Panc1 (cell line): ENCODE data around the gene EVC.

ENCODE experiments used
- POLR2AphosphoS5 ChIP-seq: IDR thresholded peaks from 2 replicates; pipeline ENCODE4 v1.6.1; 2012; ENCODE audit warnings: mild to moderate bottlenecking, low read depth, low read length, moderate library complexity
- SIN3A ChIP-seq: IDR thresholded peaks from 2 replicates; pipeline ENCODE4 v1.6.1; 2012; ENCODE audit warnings: low read depth, mild to moderate bottlenecking, low read length, moderate library complexity, borderline replicate concordance; ENCODE audit not compliant: insufficient read depth
- TCF7L2 ChIP-seq: IDR thresholded peaks from 2 replicates; pipeline ENCODE4 v1.6.1; 2011; ENCODE audit warnings: mild to moderate bottlenecking, low read depth, low read length, inconsistent platforms
- TF ChIP-seq, protein P1 (sequence below), 2 experiments: IDR thresholded peaks; 2 replicates each; pipeline ENCODE4 v1.6.1; 2011 to 2012; ENCODE audit warnings: low read depth in 2 of 2, control low read depth in 1 of 2, low read length in 1 of 2, mild to moderate bottlenecking in 1 of 2, moderate library complexity in 1 of 2; ENCODE audit not compliant: insufficient read depth in 1 of 2
- TF ChIP-seq, protein P2 (sequence below): fragments of 450-650 bp; IDR thresholded peaks from 2 replicates; pipeline ENCODE4 v1.5.1; 2017; ENCODE audit warnings: mild to moderate bottlenecking

DNA sequence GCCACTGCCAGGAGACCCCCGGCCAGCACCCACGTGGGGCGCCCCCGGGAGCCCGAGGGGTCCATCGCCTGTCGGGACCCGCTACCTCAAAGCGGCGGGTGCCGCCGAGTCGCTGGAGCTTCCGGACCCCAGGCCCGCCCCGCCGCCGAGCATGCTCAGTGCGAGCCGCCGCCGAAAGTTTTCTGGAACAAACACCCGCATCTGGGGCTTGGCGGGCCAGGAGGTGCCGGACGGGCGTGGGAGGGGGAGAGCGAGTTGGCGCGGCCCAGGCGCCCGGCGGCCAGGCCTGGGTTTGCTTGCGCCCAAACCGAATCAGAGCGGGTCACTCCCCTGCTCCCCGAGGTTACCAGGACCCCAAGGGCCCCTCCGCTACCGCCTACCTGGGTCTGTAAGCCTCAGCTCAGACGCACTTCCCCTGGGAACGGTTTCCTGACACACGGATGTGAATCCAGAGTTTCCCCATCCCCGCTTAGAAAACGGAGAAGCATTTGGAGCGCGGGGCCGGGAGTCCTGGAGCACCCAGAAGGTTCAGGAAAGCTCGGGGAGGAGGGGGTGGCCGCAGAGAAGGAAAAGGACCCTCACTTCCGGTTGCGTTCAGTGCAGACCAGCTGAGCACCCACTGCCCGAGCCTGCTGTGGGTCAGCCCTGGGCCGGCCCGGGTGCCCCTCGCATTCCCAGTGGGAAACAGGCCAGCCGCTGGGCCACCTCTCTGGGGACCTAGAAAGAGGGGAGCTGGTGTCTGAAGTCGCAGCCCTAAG is 2.4 kb upstream of the EVC start, which contains the start of gene EVC2:
- TF ChIP-seq, protein P1, sequence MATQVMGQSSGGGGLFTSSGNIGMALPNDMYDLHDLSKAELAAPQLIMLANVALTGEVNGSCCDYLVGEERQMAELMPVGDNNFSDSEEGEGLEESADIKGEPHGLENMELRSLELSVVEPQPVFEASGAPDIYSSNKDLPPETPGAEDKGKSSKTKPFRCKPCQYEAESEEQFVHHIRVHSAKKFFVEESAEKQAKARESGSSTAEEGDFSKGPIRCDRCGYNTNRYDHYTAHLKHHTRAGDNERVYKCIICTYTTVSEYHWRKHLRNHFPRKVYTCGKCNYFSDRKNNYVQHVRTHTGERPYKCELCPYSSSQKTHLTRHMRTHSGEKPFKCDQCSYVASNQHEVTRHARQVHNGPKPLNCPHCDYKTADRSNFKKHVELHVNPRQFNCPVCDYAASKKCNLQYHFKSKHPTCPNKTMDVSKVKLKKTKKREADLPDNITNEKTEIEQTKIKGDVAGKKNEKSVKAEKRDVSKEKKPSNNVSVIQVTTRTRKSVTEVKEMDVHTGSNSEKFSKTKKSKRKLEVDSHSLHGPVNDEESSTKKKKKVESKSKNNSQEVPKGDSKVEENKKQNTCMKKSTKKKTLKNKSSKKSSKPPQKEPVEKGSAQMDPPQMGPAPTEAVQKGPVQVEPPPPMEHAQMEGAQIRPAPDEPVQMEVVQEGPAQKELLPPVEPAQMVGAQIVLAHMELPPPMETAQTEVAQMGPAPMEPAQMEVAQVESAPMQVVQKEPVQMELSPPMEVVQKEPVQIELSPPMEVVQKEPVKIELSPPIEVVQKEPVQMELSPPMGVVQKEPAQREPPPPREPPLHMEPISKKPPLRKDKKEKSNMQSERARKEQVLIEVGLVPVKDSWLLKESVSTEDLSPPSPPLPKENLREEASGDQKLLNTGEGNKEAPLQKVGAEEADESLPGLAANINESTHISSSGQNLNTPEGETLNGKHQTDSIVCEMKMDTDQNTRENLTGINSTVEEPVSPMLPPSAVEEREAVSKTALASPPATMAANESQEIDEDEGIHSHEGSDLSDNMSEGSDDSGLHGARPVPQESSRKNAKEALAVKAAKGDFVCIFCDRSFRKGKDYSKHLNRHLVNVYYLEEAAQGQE (IDR thresholded peaks at IDR 0.05; ENCODE audit: insufficient read depth in 1 of 2, low read depth in 2 of 2, low read length in 1 of 2): no peak
- TF ChIP-seq, protein P2, sequence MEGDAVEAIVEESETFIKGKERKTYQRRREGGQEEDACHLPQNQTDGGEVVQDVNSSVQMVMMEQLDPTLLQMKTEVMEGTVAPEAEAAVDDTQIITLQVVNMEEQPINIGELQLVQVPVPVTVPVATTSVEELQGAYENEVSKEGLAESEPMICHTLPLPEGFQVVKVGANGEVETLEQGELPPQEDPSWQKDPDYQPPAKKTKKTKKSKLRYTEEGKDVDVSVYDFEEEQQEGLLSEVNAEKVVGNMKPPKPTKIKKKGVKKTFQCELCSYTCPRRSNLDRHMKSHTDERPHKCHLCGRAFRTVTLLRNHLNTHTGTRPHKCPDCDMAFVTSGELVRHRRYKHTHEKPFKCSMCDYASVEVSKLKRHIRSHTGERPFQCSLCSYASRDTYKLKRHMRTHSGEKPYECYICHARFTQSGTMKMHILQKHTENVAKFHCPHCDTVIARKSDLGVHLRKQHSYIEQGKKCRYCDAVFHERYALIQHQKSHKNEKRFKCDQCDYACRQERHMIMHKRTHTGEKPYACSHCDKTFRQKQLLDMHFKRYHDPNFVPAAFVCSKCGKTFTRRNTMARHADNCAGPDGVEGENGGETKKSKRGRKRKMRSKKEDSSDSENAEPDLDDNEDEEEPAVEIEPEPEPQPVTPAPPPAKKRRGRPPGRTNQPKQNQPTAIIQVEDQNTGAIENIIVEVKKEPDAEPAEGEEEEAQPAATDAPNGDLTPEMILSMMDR: no peak
- TF ChIP-seq POLR2AphosphoS5: no peak
- no peak for TF ChIP-seq SIN3A
- TF ChIP-seq TCF7L2: no peak
